HAP-1 (cell line): ENCODE data around the gene LIX1.

ENCODE experiments used
- DNase-seq, 2 experiments: peaks; one replicate each; pipeline ENCODE4 v3.0.0-alpha.2; 2016 to 2020; ENCODE audit warnings: low spot score in 2 of 2
- H3K27me3 ChIP-seq: fragments of 250-450 bp; sonication (Bioruptor Pico); 2 replicates; pipeline ENCODE4 v1.5.1; 2020; ENCODE audit warnings: low read depth, mild to moderate bottlenecking, moderate library complexity
- H3K36me3 ChIP-seq: fragments of 250-450 bp; sonication (Bioruptor Pico); replicated peaks from 2 replicates; pipeline ENCODE4 v1.5.1; 2020; ENCODE audit warnings: mild to moderate bottlenecking
- H3K4me1 ChIP-seq: fragments of 250-450 bp; sonication (Bioruptor Pico); 2 replicates; pipeline ENCODE4 v1.5.1; 2020; ENCODE audit warnings: mild to moderate bottlenecking
- H3K4me3 ChIP-seq: fragments of 250-450 bp; sonication (Bioruptor Pico); 2 replicates; pipeline ENCODE4 v1.5.1; 2020; ENCODE audit warnings: mild to moderate bottlenecking, moderate library complexity
- H3K9me3 ChIP-seq: fragments of 250-450 bp; sonication (Bioruptor Pico); 2 replicates; pipeline ENCODE4 v1.5.1; 2020; ENCODE audit warnings: mild to moderate bottlenecking, moderate library complexity
- in situ Hi-C: fragments of 300-500 bp; cut with MboI; formaldehyde crosslinking; loops from 3 replicates; pipeline ENCODE4 v1.14.3; 2020; ENCODE audit warnings: low sequenced_read_pairs, inconsistent platforms, mixed read lengths

Gene LIX1

GRCh38 chr5:97134634-97135033 lies 7.8 kb downstream of the LIX1 start:
- Histone ChIP-seq H3K4me1 (no peaks in the 10 kb centered on the region), H3K4me3 (no peak overlapping the region), H3K36me3 (no peaks in the 10 kb centered on the region), H3K9me3 (no peaks in the 10 kb centered on the region), H3K27me3 (no peaks in the 10 kb centered on the region)
- no peak for DNase-seq
- in situ Hi-C loops = no loop called here

DNA sequence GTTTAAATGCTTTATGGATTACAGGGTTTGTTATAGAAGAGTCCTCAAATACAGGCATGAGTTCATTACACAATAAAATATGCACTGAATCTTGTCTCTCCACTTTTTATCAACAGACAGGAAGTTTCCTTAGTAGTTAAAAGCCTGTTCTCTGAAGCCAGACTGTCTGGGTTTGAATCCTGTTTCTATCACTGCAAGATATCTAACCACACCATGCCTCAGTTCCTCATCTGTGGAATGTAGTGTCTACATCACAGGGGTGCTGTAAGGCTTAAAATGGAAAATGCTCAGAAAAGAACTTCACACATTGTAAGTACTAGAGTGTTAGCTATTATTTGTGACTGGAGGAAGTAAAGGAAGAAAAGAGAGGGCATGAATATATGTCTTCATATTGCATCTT lies 9.3 kb downstream of the LIX1 start:
- in situ Hi-C loops = no loop called here
- Histone ChIP-seq H3K4me1 (no peaks in the 10 kb centered on the region), H3K9me3 (no peaks in the 10 kb centered on the region), H3K36me3 (no peaks in the 10 kb centered on the region), H3K27me3 (no peaks in the 10 kb centered on the region), H3K4me3 (no peak overlapping the region)
- no peak for DNase-seq

DNA sequence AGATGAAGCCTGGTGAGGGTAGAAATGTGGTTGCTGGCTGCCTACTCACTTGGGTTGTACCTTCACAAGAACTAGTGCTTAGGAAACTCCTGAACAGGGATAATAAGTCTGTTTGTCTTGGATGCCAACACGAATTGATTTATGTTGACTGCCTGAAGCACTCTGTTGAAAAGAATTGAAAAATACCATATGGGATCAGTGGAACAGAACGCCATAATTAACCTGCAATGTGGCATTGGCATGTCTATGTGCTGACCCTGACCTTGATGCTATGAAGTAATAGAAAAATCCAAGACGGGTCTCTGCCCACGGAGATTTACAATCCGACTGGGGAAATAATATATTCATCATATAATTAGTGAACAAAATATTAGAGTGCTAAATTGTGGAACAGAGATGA lies 10.5 kb downstream of the LIX1 start:
- H3K4me1 ChIP-seq = no peaks in the 10 kb centered on the region
- DNase-seq = no peak
- H3K9me3 ChIP-seq = no peaks in the 10 kb centered on the region
- no peaks in the 10 kb centered on the region for H3K36me3 ChIP-seq
- in situ Hi-C loops = no loop called here
- H3K27me3 ChIP-seq = no peaks in the 10 kb centered on the region
- no peak overlapping the region for H3K4me3 ChIP-seq

DNA sequence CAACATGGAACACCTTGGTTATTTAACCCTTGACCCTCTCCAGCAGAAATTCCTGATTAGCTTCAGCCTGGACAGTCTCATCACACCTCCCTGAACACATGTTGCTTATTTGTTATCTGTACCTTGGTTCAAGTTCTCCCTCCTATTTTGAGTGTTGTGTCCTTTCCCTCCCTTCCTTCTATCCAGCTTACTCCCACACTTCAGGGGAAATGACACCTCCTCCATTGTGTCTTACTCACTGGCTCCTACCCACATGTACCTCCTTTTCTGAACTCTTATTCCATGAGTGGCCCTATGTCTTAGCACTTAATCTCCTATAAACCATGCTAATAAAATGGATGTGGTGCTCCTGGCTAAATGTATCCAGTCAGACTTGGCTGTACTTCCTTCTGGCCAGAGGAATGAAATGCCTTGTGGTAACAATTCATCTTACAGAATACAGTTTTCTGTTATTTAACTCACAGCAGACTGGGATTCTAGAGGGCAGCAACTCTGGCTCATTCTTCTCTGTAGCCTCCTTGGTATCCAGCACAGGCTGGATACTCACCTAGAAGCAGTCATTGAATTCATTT lies 11.2 kb downstream of the LIX1 start:
- in situ Hi-C loops = no loop called here
- Histone ChIP-seq H3K4me1 (no peaks in the 10 kb centered on the region), H3K9me3 (no peaks in the 10 kb centered on the region), H3K36me3 (no peaks in the 10 kb centered on the region), H3K4me3 (no peak overlapping the region), H3K27me3 (no peaks in the 10 kb centered on the region)
- DNase-seq = no peak

GRCh38 chr5:97127727-97128126 lies 14.7 kb downstream of the LIX1 start:
- in situ Hi-C loops = no loop called here
- H3K4me1 ChIP-seq = no peaks in the 10 kb centered on the region
- no peaks in the 10 kb centered on the region for H3K9me3 ChIP-seq
- H3K36me3 ChIP-seq = no peaks in the 10 kb centered on the region
- H3K27me3 ChIP-seq = no peaks in the 10 kb centered on the region
- no peak overlapping the region for H3K4me3 ChIP-seq
- DNase-seq = no peak

DNA sequence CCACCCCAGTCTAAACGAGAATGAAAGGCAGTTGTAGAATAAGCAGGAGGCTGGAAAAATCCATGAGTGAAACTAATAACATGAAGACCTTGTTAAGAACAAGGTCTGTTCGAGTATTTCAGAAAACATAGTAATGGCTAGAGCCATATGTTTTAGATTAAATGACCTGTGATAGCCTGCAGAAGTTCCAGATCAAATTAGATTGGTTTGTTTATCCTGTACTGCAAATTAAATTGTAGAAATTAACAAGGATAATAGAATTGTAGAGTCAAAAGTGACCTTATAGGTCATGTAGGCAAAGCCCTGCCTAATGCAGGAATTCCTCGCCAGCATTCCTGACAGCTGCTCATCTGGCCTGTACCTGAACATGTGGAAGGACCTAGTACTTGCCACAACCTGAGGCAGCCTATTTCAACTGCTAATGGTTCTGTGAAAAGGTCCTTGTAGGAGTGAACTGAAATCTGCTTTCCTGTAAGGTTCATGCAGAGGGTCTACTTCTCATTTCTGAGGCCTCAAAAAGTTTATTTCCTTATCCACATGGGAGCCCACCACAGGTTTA lies 17.2 kb downstream of the LIX1 start:
- H3K36me3 ChIP-seq = no peaks in the 10 kb centered on the region
- DNase-seq = no peak
- H3K27me3 ChIP-seq = 0 out of 2 replicates have a peak, but pooled peaks cover 2% of the 10 kb centered on the region
- in situ Hi-C loops = no loop called here
- H3K4me1 ChIP-seq = no peaks in the 10 kb centered on the region
- H3K9me3 ChIP-seq = no peaks in the 10 kb centered on the region
- no peak overlapping the region for H3K4me3 ChIP-seq

GRCh38 chr5:97124335-97124734 lies 18.1 kb downstream of the LIX1 start:
- Histone ChIP-seq H3K9me3 (no peaks in the 10 kb centered on the region), H3K4me3 (no peak overlapping the region), H3K4me1 (no peaks in the 10 kb centered on the region), H3K36me3 (no peaks in the 10 kb centered on the region), H3K27me3 (0 out of 2 replicates have a peak, but pooled peaks cover 2% of the 10 kb centered on the region)
- in situ Hi-C loops = no loop called here
- no peak for DNase-seq

DNA sequence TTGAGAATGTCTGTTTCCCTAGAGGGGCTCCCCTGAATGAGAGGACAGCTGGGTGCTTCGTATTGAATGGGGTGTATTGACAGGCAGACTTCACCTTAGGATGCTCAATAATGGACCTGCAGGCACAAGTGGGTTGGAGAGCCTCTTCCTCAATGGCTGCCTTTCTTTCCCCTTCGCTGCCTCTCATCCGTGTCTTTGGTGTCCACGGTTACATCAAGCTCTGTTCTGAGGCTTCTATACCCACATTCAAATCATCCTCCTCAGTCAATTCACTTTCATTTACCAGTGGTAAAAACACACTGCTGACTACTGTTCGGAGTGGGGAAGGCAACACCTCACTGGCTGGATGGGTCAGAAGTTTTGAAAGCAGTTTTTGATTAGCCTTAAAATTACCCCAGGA lies 20.6 kb downstream of the LIX1 start:
- no peak overlapping the region for H3K4me3 ChIP-seq
- no peaks in the 10 kb centered on the region for H3K9me3 ChIP-seq
- in situ Hi-C loops = no loop called here
- H3K36me3 ChIP-seq = no peaks in the 10 kb centered on the region
- peaks cover 3% of the 10 kb centered on the region for H3K4me1 ChIP-seq
- no peak for DNase-seq
- 0 out of 2 replicates have a peak, but pooled peaks cover 2% of the 10 kb centered on the region for H3K27me3 ChIP-seq

GRCh38 chr5:97120195-97120594 lies 22.2 kb downstream of the LIX1 start:
- Histone ChIP-seq H3K9me3 (no peaks in the 10 kb centered on the region), H3K36me3 (no peaks in the 10 kb centered on the region), H3K4me1 (peaks cover 3% of the 10 kb centered on the region), H3K27me3 (0 out of 2 replicates have a peak, but pooled peaks cover 2% of the 10 kb centered on the region), H3K4me3 (no peak overlapping the region)
- DNase-seq = no peak
- in situ Hi-C loops = no loop called here

DNA sequence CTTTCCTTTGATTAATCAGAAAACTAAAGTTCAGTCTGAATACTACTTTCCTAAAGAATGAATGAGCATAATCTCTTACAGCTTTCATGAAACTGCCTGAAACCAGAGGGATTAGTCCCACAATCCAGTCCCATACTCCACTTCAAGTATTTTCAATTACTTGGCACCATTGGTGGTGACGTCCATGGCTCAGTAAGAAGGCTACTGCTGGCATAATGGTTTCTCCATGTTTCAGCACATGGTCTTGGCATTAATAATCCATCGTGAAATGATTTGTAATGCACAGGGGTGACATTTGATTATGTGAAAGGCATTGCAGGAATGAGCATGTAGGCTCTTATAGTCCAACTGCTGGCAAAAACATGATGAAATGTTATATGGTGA lies 23.4 kb downstream of the LIX1 start:
- Histone ChIP-seq H3K4me1 (peaks cover 3% of the 10 kb centered on the region), H3K9me3 (no peaks in the 10 kb centered on the region), H3K36me3 (no peaks in the 10 kb centered on the region), H3K27me3 (0 out of 2 replicates have a peak, but pooled peaks cover 2% of the 10 kb centered on the region), H3K4me3 (no peak overlapping the region)
- in situ Hi-C loops = no loop called here
- DNase-seq = no peak

DNA sequence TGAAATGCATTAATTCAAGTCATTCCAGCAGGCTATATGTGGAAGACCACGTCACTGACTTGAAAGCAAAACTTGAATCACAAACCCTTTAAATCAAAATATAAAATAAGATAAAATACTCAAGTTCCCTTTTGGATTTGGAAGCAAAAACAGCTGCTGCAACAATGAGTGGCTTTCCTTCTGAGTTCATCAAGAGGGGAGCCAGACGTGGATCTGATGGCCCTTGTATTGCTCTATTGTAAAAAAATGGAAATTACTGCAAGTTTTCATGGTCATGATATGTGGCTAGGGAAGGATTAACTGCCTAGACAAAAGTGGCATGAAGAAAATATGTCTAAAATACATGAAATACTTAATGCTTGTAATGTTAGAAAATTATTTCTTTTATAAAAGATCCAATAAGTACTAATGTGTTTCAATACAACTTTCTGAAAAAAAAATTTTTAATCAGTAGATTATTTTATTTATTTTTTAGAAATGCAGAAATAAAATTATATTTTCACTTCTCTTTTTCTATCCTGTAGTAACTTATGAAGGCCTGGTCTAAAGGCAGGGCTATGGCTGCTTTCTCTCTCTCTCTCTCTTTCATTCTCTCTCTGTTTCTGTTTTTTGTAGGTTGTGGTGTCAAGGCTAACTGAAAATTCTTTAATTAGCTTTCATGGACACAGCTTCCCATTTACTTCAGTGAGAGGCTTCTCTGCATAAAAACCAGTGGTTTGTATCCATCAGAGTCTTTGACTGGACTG lies 24.0 kb downstream of the LIX1 start:
- no peak for DNase-seq
- Histone ChIP-seq H3K36me3 (no peaks in the 10 kb centered on the region), H3K27me3 (0 out of 2 replicates have a peak, but pooled peaks cover 2% of the 10 kb centered on the region), H3K9me3 (no peaks in the 10 kb centered on the region), H3K4me3 (no peak overlapping the region), H3K4me1 (peaks cover 3% of the 10 kb centered on the region)
- in situ Hi-C loops = no loop called here

- Histone ChIP-seq H3K27me3 (no peaks in the 10 kb centered on the region), H3K4me1 (peaks cover 3% of the 10 kb centered on the region), H3K36me3 (no peaks in the 10 kb centered on the region), H3K4me3 (no peak overlapping the region), H3K9me3 (no peaks in the 10 kb centered on the region)
- in situ Hi-C loops = no loop called here
- DNase-seq = no peak
These were observed 26.5 kb downstream of the LIX1 start for GRCh38 chr5:97115932-97116331.

- in situ Hi-C loops = no loop called here
- Histone ChIP-seq H3K36me3 (no peaks in the 10 kb centered on the region), H3K27me3 (no peaks in the 10 kb centered on the region), H3K4me3 (no peak overlapping the region), H3K9me3 (no peaks in the 10 kb centered on the region), H3K4me1 (peaks cover 3% of the 10 kb centered on the region)
- no peak for DNase-seq
These were observed 30.2 kb downstream of the LIX1 start for GRCh38 chr5:97112230-97112629.

- no peaks in the 10 kb centered on the region for H3K36me3 ChIP-seq
- no peak for DNase-seq
- no peaks in the 10 kb centered on the region for H3K9me3 ChIP-seq
- in situ Hi-C loops = no loop called here
- H3K4me1 ChIP-seq = no peaks in the 10 kb centered on the region
- no peaks in the 10 kb centered on the region for H3K27me3 ChIP-seq
- H3K4me3 ChIP-seq = no peak overlapping the region
These were observed 30.8 kb downstream of the LIX1 start for GRCh38 chr5:97111616-97112015.
